H1 (cell line): ENCODE measurements around the gene PAN2. TPM values are rescaled to one million over a fixed set of nuclear protein-coding genes. Genes with fewer than 3 reads are reported as not detected.
"Not testable (repeated sequence)": the region's sequence is repeated elsewhere in the genome, so short reads cannot be mapped to it uniquely, and the experiment has no call there.

Experiments used
- CTCF ChIA-PET: fragments of 300-600 bp; sonication (Branson Sonifier 250); formaldehyde crosslinking; loops from one replicate; lab custom pipeline; 2021; ENCODE audit not compliant: partially characterized antibody; lab: Charles Lee
- POLR2A ChIA-PET: fragments of 300-600 bp; sonication (Branson Sonifier 250); formaldehyde crosslinking; loops from one replicate; lab custom pipeline; 2021; ENCODE audit warnings: inconsistent platforms; ENCODE audit not compliant: partially characterized antibody; lab: Charles Lee
- DNase-seq, 2 experiments: peaks; one replicate each; pipeline versions ENCODE4 v3.0.0 to v3.0.0-alpha.2; 2010 to 2022; ENCODE audit warnings: low spot score in 2 of 2, low read depth in 1 of 2, mixed read lengths in 1 of 2
- FAIRE-seq: peaks from 2 replicates; lab custom pipeline; 2011; peaks lifted over from hg19 to GRCh38; lab: Jason Lieb, UNC
- H2AFZ ChIP-seq: 2 replicates; pipeline ENCODE4 v1.8.1; 2012; ENCODE audit warnings: low read length, inconsistent platforms
- H2AK5ac ChIP-seq: 2 replicates; pipeline ENCODE4 v1.6.1; 2013; ENCODE audit warnings: low read depth, low read length
- H2BK120ac ChIP-seq: replicated peaks from 2 replicates; pipeline ENCODE3; 2013; ENCODE audit warnings: low read depth, low read length, inconsistent platforms
- H2BK12ac ChIP-seq: 2 replicates; pipeline ENCODE4 v1.6.1; 2013; ENCODE audit warnings: low read depth, low read length
- H2BK15ac ChIP-seq: 2 replicates; pipeline ENCODE4 v1.6.1; 2013; ENCODE audit warnings: low read length
- H2BK20ac ChIP-seq: 2 replicates; pipeline ENCODE4 v1.6.1; 2013; ENCODE audit warnings: low read length
- H2BK5ac ChIP-seq: 2 replicates; pipeline ENCODE4 v1.6.1; 2013; ENCODE audit warnings: low read depth, low read length
- H3K14ac ChIP-seq: 2 replicates; pipeline ENCODE4 v1.6.1; 2013; ENCODE audit warnings: inconsistent platforms; ENCODE audit not compliant: insufficient read length
- H3K18ac ChIP-seq: 2 replicates; pipeline ENCODE4 v1.6.1; 2013; ENCODE audit warnings: low read length; ENCODE audit errors: extremely low read depth
- H3K23ac ChIP-seq: 2 replicates; pipeline ENCODE4 v1.6.1; 2013; ENCODE audit warnings: inconsistent platforms; ENCODE audit not compliant: insufficient read length
- H3K23me2 ChIP-seq: 2 replicates; pipeline ENCODE4 v1.6.1; 2013; ENCODE audit warnings: low read depth, low read length
- H3K27ac ChIP-seq: 2 replicates; pipeline ENCODE4 v1.6.1; 2011; ENCODE audit warnings: low read depth, low read length, inconsistent platforms
- H3K27me3 ChIP-seq, 4 experiments: replicated peaks in 1 of 4; 1 replicate in 1 of 4; 2 replicates in 3 of 4; pipeline versions ENCODE4 v1.6.1 to v1.8.1; 2011 to 2013; ENCODE audit warnings: low read length in 3 of 4, mild to moderate bottlenecking in 3 of 4, inconsistent platforms in 2 of 4, mixed read lengths in 2 of 4, moderate library complexity in 1 of 4; ENCODE audit not compliant: control insufficient read depth in 3 of 4, insufficient read depth in 3 of 4; ENCODE audit errors: extremely low read depth in 1 of 4
- H3K36me3 ChIP-seq, 4 experiments: 2 replicates each; pipeline versions ENCODE4 v1.6.1 to v1.8.1; 2011 to 2013; ENCODE audit warnings: mild to moderate bottlenecking in 4 of 4, low read length in 3 of 4, moderate library complexity in 2 of 4, control low read depth in 1 of 4, inconsistent platforms in 1 of 4; ENCODE audit not compliant: insufficient read depth in 4 of 4, control insufficient read depth in 2 of 4
- H3K4ac ChIP-seq: replicated peaks from 2 replicates; pipeline ENCODE3; 2013; ENCODE audit warnings: low read length, low read depth, mixed read lengths, inconsistent platforms; ENCODE audit not compliant: insufficient read length
- H3K4me1 ChIP-seq, 4 experiments: replicated peaks in 1 of 4; 1 replicate in 1 of 4; 2 replicates in 3 of 4; pipeline versions ENCODE4 v1.6.1 to v1.8.1; 2011 to 2013; ENCODE audit warnings: low read length in 3 of 4, inconsistent platforms in 2 of 4, mixed read lengths in 1 of 4; ENCODE audit not compliant: insufficient read depth in 4 of 4, control insufficient read depth in 3 of 4
- H3K4me2 ChIP-seq, 2 experiments: 2 replicates each; pipeline versions ENCODE4 v1.6.1 to v1.8.1; 2011 to 2013; ENCODE audit warnings: low read depth in 2 of 2, low read length in 2 of 2, control low read depth in 1 of 2, inconsistent platforms in 1 of 2, mild to moderate bottlenecking in 1 of 2; ENCODE audit not compliant: insufficient read depth in 1 of 2
- H3K4me3 ChIP-seq, 4 experiments: fragments of 200-600, 300-600 bp in 1 of 4; sonication (generic), shearing (Covaris generic), sonication (Bioruptor Twin) in 1 of 4; 2 replicates each; pipeline versions ENCODE4 v1.5.1 to v1.8.1; 2011 to 2016; ENCODE audit warnings: low read length in 4 of 4, low read depth in 3 of 4, control low read depth in 2 of 4, inconsistent platforms in 2 of 4, mild to moderate bottlenecking in 2 of 4, mixed read lengths in 1 of 4, moderate library complexity in 1 of 4; ENCODE audit not compliant: insufficient read depth in 2 of 4; ENCODE audit errors: extremely low read depth in 1 of 4
- H3K56ac ChIP-seq: replicated peaks from 2 replicates; pipeline ENCODE3; 2013; ENCODE audit warnings: low read depth, mild to moderate bottlenecking, mixed read lengths, low read length, inconsistent platforms; ENCODE audit not compliant: insufficient read length
- H3K79me1 ChIP-seq: 2 replicates; pipeline ENCODE4 v1.6.1; 2013; ENCODE audit warnings: low read depth, low read length, control low read depth
- H3K79me2 ChIP-seq, 2 experiments: 2 replicates each; pipeline versions ENCODE4 v1.6.1 to v1.8.1; 2012 to 2013; ENCODE audit warnings: low read length in 2 of 2, mild to moderate bottlenecking in 2 of 2, inconsistent platforms in 1 of 2; ENCODE audit not compliant: insufficient read depth in 2 of 2, control insufficient read depth in 1 of 2
- H3K9ac ChIP-seq, 4 experiments: replicated peaks in 1 of 4; 1 replicate in 1 of 4; 2 replicates in 3 of 4; pipeline versions ENCODE4 v1.6.1 to v1.8.1; 2011 to 2013; ENCODE audit warnings: low read depth in 3 of 4, low read length in 3 of 4, control low read depth in 2 of 4, mild to moderate bottlenecking in 2 of 4, moderate library complexity in 2 of 4, inconsistent platforms in 1 of 4; ENCODE audit errors: extremely low read depth in 1 of 4
- H3K9me3 ChIP-seq, 2 experiments: 2 replicates each; pipeline versions ENCODE4 v1.6.1 to v1.8.1; 2012 to 2013; ENCODE audit warnings: mild to moderate bottlenecking in 2 of 2, moderate library complexity in 2 of 2, control low read depth in 1 of 2, inconsistent platforms in 1 of 2, low read depth in 1 of 2, low read length in 1 of 2, mixed read lengths in 1 of 2; ENCODE audit not compliant: insufficient read depth in 2 of 2
- H4K20me1 ChIP-seq, 2 experiments: replicated peaks in 1 of 2; 2 replicates each; pipeline versions ENCODE3 to v1.8.1; 2011 to 2013; ENCODE audit warnings: inconsistent platforms in 2 of 2, low read length in 2 of 2, mild to moderate bottlenecking in 1 of 2; ENCODE audit not compliant: insufficient read depth in 2 of 2, control insufficient read depth in 1 of 2
- H4K5ac ChIP-seq: 2 replicates; pipeline ENCODE4 v1.6.1; 2013; ENCODE audit warnings: low read length, low read depth, mixed read lengths, inconsistent platforms; ENCODE audit not compliant: insufficient read length
- H4K8ac ChIP-seq: 2 replicates; pipeline ENCODE4 v1.8.0; 2013; ENCODE audit warnings: mild to moderate bottlenecking, moderate library complexity, low read length, inconsistent platforms; ENCODE audit not compliant: insufficient read depth; ENCODE audit errors: extremely low read depth
- H4K91ac ChIP-seq: replicated peaks from 2 replicates; pipeline ENCODE3; 2013; ENCODE audit warnings: low read length, mixed read lengths, inconsistent platforms; ENCODE audit not compliant: insufficient read length
- BRCA1 ChIP-seq: IDR thresholded peaks from 2 replicates; pipeline ENCODE4 v1.6.1; 2012; ENCODE audit warnings: low read depth, low read length, improper control_type of control experiment
- POLR2AphosphoS5 ChIP-seq: IDR thresholded peaks from 2 replicates; pipeline ENCODE4 v1.6.1; 2011; ENCODE audit warnings: low read depth, low read length
- TAF7 ChIP-seq: optimal IDR thresholded peaks from 2 replicates; pipeline ENCODE3; 2011; ENCODE audit warnings: low read depth, mild to moderate bottlenecking, inconsistent platforms, low read length, moderate library complexity, borderline replicate concordance
- WGBS, 2 experiments: shearing (Covaris generic) in 1 of 2; methylation state at CpG; one replicate each; pipeline versions ENCODE4 v1.1.6 to v1.1.7; 2013 to 2015; ENCODE audit warnings: low lambda C conversion rate in 2 of 2, mixed read lengths in 2 of 2, inconsistent platforms in 1 of 2, low coverage in 1 of 2, missing lambda C conversion rate in 1 of 2; ENCODE audit not compliant: insufficient replicate concordance in 2 of 2, insufficient coverage in 1 of 2, insufficient read length in 1 of 2; ENCODE audit errors: extremely low coverage in 1 of 2, missing lambda C conversion rate in 1 of 2; 5-methylcytosine and 5-hydroxymethylcytosine counted together
- polyA plus RNA-seq, 7 experiments: library from polyadenylated mRNA; depleted of rRNA in 3 of 7; stranded (reverse) in 5 of 7; unstranded in 2 of 7; fragments of >200 nt in 5 of 7; fragments of 200-250 nt in 2 of 7; gene quantifications; 1 replicate in 5 of 7; 2 replicates in 1 of 7; 4 replicates in 1 of 7; pipeline versions ENCODE4 v1.2.1 to v1.2.3, GENCODE V29; 2011 to 2013; ENCODE audit warnings: missing spikeins in 2 of 7, mixed read lengths in 2 of 7
- total RNA-seq: library from RNA; stranded (reverse); fragmentation: NEBNext Ultra II Directional; extraction: Animal tissue kit (Norgen Biotek cat#: 25700); gene quantifications from 2 replicates; pipeline ENCODE4 v1.2.1, GENCODE V29; 2021
- TF ChIP-seq, protein P1 (sequence below), 3 experiments: IDR thresholded peaks; 1 replicate in 2 of 3; 2 replicates in 1 of 3; pipeline versions ENCODE4 v1.5.1 to v1.6.1; 2011; ENCODE audit warnings: low read length in 3 of 3, mild to moderate bottlenecking in 3 of 3, inconsistent platforms in 2 of 3, low read depth in 1 of 3, moderate library complexity in 1 of 3; ENCODE audit not compliant: insufficient read depth in 1 of 3; ENCODE audit errors: control extremely low read depth in 1 of 3

The PAN2 gene
- total and polyA plus RNA-seq, 2 of the 8 experiments (the other 6 are each of a cell fraction or from before 2014, with no cell fraction given), result 29.6 to 36.7 TPM

DNA sequence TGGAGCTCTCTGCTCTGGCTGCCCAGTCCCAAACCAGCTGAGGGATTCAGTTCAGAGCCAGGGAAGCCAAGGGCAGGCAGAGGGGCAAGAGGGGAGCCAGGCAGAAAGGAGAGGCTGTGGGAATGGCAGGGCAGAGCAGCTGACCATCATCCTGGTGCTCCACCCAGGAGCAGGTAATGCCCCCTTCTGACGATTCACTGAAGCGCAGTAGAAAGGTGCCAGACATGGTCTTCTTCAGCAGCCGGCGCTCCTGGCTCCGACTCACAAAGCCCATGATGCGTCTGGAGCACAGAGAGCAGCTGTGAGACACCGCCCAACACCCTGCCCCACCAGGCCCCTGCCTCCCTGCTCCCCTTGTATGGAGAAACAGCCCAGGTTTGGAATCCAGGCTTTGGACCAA lies 12.9 kb upstream of the PAN2 start (continued):
- TF ChIP-seq, protein P1, sequence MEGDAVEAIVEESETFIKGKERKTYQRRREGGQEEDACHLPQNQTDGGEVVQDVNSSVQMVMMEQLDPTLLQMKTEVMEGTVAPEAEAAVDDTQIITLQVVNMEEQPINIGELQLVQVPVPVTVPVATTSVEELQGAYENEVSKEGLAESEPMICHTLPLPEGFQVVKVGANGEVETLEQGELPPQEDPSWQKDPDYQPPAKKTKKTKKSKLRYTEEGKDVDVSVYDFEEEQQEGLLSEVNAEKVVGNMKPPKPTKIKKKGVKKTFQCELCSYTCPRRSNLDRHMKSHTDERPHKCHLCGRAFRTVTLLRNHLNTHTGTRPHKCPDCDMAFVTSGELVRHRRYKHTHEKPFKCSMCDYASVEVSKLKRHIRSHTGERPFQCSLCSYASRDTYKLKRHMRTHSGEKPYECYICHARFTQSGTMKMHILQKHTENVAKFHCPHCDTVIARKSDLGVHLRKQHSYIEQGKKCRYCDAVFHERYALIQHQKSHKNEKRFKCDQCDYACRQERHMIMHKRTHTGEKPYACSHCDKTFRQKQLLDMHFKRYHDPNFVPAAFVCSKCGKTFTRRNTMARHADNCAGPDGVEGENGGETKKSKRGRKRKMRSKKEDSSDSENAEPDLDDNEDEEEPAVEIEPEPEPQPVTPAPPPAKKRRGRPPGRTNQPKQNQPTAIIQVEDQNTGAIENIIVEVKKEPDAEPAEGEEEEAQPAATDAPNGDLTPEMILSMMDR (IDR thresholded peaks at IDR 0.05; ENCODE audit: control extremely low read depth in 1 of 3, insufficient read depth in 1 of 3, low read depth in 1 of 3, low read length in 3 of 3), result peak; percentile 38 to 56 (median 46)
- TF ChIP-seq BRCA1 (no peak), TAF7 (no peak), POLR2AphosphoS5 (no peak)

DNA sequence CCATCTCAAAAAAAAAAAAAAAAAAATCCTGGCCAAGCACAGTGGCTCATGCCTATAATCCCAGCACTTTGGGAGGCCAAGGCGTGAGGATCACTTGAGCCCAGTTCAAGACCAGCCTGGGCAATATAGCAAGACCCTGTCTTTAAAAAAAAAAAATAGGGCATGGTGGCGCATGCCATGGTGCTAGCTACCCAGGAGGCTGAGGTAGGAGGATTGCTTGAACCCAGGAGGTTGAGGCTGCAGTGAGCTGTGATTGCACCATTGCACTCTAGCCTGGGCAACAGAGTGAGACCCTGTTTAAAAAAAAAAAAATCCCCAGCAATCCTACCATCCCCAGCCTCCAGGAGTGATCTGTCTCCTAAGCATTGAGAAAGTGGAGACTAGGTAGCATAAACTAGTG lies 8.5 kb upstream of the PAN2 start:
- H3K56ac ChIP-seq, H4K8ac ChIP-seq, H3K18ac ChIP-seq, H3K23me2 ChIP-seq, H3K14ac ChIP-seq, H4K5ac ChIP-seq, H3K79me2 ChIP-seq, H2BK5ac ChIP-seq, DNase-seq, H3K27me3 ChIP-seq, H2BK20ac ChIP-seq, H3K79me1 ChIP-seq, H3K4ac ChIP-seq, H2AFZ ChIP-seq, H4K20me1 ChIP-seq, H3K4me3 ChIP-seq, H4K91ac ChIP-seq, H2BK15ac ChIP-seq, H3K23ac ChIP-seq, H2BK120ac ChIP-seq, H3K9ac ChIP-seq, H2BK12ac ChIP-seq, H2AK5ac ChIP-seq, H3K9me3 ChIP-seq, H3K4me2 ChIP-seq, FAIRE-seq, H3K27ac ChIP-seq: not testable (repeated sequence)
- Histone ChIP-seq H3K4me1 (peaks cover 9 to 13% (median 11%) of the 10 kb centered on the region in 4 experiments), H3K36me3 (peaks cover 0 to 22% (median 13%) of the 10 kb centered on the region in 4 experiments; a peak in 6 of 8 replicates)
- POLR2A ChIA-PET, result interaction anchor here (0.8 to 2.1 kb wide), 6 partner anchors 10 to 369 kb away, joined by 3 to 9 read pairs (median 4); partner anchors contain the start of gene STAT2
- CTCF ChIA-PET, result interaction anchor here (0.6 to 2.5 kb wide), 6 partner anchors 9 to 121 kb away, joined by 3 to 8 read pairs (median 4); partner anchors contain the start of gene PAN2
- WGBS, 2 experiments, result 96% methylated on average over 2 of the region's 2 CpGs; no CpG with 5 or more reads in 1 of the 2 experiments
